HL-60/S4 treated with retinoic acid at 250 ng/mL for 4 days and 3 days (cell line): ENCODE measurements around the gene STEAP1B.
"Not testable (repeated sequence)": the region's sequence is repeated elsewhere in the genome, so short reads cannot be mapped to it uniquely, and the experiment has no call there.

Experiments used
- in situ Hi-C: fragments of 300-500 bp; cut with MboI; formaldehyde crosslinking; loops from 2 replicates; pipeline ENCODE4 v1.7.0; 2022; ENCODE audit warnings: low sequenced_read_pairs

STEAP1B gene

DNA sequence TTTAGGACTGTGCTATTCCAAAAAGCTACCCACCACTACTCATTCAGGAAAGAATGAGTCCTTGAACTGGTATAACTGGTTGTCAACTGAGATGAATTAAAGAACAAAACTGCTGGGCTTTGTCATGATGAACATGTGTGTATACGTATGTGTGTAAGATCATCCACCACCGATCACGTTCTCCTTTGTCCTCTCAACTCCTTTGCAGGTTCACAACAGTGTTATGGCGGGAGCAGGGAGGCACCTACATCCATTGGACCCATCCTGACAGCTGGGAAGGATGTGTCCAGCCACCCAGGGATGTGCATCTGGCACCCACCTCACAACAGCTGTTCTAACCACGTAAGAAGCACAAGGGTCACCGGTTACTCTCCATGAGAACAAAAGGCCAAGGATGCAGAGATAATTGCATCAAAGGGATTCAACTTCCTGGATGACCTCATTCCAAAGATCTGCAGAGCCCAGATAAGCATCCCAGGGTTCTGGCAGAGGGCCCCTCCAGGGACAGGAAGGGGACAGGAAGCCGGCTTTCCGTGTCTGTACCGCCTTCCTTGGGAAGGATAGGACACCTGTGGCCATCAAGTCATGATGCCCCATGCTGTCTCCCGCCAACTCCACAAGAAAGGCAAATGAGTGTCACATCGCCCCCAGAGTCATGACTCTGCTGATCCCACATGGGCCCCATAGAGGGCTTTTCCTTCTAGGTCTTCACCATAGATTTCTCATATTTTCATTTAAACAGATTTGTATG is 66.1 kb downstream of the STEAP1B start:
- in situ Hi-C loops, result no loop called here

DNA sequence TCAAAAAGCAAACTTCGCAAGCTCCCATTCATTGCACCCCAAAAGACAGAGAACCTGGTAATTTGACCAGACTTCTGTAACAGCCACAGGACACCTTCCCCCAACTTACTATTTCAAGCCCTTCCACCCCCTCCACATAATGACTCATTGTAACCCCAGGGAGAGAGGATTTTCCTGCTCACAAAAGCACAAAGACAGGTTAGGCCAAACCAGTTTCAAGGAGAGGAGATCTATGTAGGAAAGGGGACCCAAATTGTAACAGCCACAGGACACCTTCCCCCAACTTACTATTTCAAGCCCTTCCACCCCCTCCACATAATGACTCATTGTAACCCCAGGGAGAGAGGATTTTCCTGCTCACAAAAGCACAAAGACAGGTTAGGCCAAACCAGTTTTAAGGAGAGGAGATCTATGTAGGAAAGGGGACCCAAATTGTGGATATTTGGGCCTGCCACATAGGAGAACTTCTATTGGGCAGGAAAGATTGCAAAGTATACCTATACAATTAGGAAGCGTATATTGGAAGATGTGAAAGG is 66.8 kb downstream of the STEAP1B start:
- in situ Hi-C loops, result not testable (repeated sequence)

GRCh38 chr7:22432203-22432718 is 67.7 kb downstream of the STEAP1B start:
- in situ Hi-C loops, result no loop called here

DNA sequence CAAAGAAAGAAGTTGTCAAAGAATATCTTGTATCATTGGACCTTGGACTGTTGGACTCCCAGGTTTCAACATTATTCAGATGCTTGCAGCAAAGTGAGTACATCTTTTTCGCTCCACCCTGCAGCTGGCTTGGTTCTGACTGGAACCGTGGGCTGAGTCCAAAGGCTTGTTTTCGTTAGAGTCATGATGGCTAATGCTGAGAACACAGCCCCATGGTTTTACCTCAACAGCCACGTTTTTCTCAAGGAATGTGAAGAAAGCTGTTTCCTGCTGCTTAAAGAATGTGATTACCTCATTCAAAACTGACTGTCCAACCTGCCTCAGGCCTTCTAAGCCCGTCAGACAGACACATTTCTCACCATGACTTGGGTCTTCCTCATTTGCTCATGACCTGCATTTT is 69.5 kb downstream of the STEAP1B start:
- in situ Hi-C loops, result no loop called here

DNA sequence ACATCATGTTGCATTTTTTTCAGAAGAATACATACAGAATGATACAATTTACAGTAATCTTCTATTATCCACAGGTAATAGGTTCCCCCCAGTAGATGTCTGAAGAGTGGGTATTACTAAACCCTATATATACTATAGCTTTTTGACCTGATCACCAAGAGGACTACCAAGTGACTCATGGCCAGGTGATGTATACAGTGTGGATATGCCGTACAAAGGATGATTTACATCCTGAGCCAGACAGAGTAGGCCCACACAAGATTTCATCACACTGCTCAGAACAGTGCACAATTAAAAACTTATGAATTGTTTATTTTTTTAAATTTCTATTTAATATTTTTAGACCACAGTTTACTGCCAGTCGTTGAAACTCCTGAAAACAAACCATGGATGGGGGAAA is 70.6 kb downstream of the STEAP1B start:
- in situ Hi-C loops, result no loop called here

- in situ Hi-C loops, result no loop called here
These were observed 72.1 kb downstream of the STEAP1B start for GRCh38 chr7:22427855-22428254.

GRCh38 chr7:22427104-22427503 is 72.9 kb downstream of the STEAP1B start:
- in situ Hi-C loops, result no loop called here

DNA sequence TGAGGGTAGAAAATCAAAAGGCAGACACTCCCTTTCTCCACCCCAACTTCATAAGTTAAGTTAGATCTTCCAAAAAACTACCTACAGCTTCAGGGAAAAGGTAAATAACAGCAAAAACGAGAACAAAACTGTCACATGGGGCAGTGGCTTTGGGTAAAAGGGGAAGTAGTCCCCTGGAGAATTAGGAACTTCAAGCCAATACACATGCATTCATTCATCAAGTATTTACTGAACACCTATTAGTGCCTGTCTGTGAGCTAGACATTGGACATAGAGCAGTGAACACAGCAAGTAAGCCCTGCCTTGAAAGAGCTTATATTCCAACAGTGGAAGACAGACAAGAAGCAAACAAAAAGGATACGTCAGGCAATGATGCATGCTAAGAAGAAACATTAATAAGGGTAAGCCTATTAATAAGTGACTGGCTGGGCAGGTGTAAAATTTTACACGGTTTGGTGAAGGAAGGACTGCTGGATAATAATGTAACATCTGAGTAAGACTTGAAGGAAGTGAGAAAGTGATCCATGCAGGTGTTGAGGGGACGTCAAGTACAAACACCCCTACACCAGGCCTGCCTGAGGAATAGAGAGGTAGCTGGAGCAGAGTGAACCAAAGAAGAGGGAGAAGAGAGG is 73.4 kb downstream of the STEAP1B start:
- in situ Hi-C loops, result no loop called here

- in situ Hi-C loops, result no loop called here
These were observed 74.6 kb downstream of the STEAP1B start for GRCh38 chr7:22425361-22425760.

DNA sequence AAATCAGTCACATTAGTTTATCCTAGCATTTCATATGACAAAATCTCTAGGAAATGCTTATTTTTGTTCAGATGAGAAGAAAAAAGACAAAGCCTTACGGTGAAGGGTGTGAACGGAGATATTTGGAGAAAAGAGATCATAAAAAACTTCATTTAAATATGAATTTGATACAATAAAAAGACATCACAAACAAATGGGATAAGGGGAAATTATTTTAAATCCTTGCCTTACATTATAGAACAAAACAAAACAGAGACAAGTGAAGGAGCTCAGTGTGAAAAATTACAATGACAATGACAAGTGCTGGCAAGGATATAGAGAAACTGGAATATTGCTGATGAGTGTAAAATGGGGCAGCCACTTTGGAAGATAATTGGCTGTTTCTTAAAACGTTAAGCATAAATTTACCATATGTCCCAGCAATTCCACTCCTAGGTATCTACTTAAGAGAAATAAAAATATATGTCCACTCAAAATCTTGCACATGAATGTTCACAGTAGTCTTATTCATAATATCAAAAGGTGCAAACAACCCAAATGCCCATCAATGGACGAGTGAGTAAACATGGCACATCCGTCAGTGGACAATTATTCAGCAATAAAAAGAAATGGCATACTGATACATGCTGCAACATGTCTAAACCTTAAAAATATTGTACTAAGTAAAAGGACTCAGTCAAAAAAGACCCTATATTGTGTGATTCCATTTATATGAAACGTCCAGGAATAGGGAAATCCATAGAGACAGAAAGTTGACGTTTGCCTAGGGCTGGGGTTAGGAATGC is 77.0 kb downstream of the STEAP1B start:
- in situ Hi-C loops, result no loop called here

DNA sequence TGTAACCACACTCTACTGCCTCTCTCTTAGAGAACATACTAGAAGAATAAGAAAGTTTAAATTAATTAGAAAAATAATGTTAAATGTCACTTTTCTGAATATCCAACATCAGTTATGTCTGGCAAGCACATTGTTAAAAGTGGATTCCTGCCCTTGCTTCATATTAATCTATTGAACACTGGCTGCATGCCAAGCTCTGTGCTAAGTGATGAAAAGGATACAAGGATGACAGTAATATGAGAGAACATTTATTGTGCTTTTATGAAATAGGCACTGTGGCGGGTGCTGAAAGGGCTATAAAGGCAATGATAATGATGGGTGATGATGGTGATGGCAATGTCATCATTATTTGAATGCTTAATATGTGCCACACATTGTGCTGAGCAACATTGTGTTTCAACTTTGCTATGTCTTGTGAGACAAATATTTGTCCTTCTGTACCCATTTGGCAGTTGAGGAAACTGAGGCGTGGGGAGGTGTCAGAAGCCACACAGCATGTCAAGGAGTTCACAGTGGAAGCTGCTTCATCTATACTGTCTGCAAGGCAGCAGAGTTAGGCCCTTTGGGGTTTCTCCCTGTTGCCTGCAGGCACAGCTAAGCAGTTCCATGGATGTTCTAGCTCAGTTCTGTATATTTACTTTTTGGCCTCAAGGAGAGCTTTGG is 78.9 kb downstream of the STEAP1B start:
- in situ Hi-C loops, result no loop called here

GRCh38 chr7:22420008-22420407 is 80.0 kb downstream of the STEAP1B start:
- in situ Hi-C loops, result no loop called here

DNA sequence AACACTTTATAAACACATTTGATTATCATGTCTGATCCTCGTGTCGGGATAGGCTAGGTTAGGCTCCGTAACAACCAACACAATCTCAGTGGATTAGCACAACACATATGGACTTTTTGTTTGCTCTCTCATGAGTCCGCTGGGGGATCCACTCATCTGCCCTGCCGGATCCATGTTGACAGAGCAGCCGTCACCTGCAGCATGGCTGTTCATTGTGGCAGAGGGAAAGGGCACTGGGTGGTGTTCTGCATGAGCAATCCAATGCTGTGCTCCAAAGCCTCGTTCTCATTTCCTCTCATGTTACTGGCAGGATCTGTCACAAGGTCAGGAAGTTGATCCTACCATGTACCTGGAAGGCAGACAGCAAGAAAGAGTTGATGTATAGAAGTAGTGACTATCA is 80.5 kb downstream of the STEAP1B start:
- in situ Hi-C loops, result no loop called here

- in situ Hi-C loops, result no loop called here
These were observed 81.5 kb downstream of the STEAP1B start for GRCh38 chr7:22418251-22419046.

DNA sequence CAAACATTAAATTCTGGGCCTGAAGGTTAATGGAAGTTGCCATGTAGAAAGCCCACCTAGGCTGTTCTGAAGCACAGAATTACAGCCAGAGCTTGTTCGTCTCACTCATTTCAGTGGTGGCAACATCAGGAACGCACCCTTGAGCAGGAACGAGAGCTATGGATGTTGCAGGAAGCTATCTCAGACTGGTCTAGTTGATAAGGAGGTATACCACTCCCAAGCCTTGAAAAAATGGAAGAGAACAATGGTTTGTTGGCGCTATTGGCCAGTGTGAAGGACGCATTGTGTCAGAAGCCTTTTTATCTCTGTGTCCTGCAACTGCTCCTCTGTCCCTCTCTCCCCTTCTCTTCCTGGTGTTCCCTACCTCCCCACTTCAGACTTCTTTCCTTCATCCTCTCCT is 82.1 kb downstream of the STEAP1B start:
- in situ Hi-C loops, result no loop called here

DNA sequence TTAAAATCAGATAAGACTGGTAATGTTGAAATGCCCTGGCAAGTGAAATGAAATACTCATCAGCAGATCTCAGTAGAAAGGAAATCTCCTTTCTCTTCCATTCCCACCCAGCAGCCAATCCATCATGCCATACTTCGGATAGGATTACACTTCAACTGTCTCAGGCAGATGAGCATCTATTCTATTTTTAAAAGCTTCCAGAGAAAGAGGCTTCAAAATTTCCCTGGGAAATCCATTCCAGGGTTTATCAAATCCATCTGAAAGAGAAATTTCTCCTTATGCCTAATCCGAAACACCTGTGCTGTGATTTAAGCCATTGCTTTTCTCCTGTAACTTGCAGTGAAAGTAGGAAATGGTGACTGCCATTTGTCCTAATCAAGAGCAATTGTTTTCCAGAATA is 82.6 kb downstream of the STEAP1B start:
- in situ Hi-C loops, result no loop called here

DNA sequence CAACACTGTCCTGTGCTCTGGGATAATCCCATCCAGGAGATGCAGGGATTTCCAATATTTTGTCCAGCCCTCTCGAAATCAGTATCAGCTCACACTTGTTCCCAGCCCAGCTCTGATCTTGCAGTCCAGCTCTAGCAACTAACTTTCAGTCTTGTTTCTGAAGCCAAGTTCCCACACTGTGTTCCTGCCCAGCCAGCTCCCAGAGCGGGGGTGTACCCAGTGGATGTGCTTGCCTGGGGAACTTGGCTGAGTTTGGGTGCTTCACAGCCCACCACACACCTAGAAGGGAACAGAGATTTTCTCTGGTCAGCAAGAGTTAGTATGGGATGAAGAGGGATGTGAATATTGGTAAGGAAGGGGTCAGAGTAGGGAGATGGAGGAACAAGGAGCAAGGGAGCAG is 85.6 kb downstream of the STEAP1B start:
- in situ Hi-C loops, result no loop called here

- in situ Hi-C loops, result no loop called here
These were observed 86.8 kb downstream of the STEAP1B start for GRCh38 chr7:22413211-22413610.

DNA sequence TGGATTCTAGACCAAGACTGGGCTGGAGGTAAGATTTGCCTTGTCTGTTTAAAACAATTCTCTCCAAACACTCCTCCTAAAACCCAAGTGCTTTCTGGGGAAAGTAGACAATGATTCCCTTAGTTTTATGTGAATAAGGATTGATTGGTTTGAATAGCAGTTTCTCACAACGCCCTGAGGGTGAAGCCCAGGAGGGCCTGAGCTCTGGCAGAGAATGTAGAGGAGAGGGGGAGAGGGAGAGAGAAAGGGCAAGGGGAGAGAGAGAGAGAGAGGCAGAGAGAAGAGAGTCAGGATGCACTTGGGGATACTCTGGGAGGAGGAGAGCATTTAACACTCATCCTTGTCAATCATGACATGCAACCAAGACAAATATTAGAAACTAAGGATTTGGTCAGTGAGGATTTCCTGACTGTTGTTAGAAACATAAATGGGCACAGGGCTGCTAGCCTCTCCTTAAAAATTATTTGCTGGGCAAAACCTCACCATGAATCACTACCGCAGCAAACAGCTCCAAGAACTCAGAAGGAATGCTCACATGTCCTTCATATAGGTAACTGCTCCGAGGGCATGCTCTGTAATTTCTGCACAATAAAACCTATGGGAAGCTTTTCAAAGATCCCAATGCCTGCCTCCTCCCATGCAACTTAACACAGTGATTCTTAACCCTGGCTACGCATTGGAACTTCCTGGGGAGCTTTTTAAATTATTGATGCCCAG is 87.9 kb downstream of the STEAP1B start:
- in situ Hi-C loops, result no loop called here
